ENCODE measurements around the gene HSP90B1. TPM values are rescaled to one million over a fixed set of nuclear protein-coding genes. Genes with fewer than 3 reads are reported as not detected.
A peak's percentile ranks its signal among the peaks of the same experiment; 100 is the strongest.

HSP90B1 gene
- 492 and 493 TPM in 2 replicates for total RNA-seq (2013; cell fraction: nucleolus; rRNA removed)
- total RNA-seq (2014; rRNA removed) (298 and 306 TPM in 2 replicates), total RNA-seq (2014; rRNA removed; fragmentation: Illumina TruSeq; extraction: Trizol) (644 and 702 TPM in 2 replicates), total RNA-seq (2021) (511 and 557 TPM in 2 replicates), polyA plus RNA-seq (2011; rRNA removed) (443 and 639 TPM in 2 replicates), polyA plus RNA-seq (2014; fragmentation: Illumina TruSeq; extraction: Trizol) (715 and 780 TPM in 2 replicates), polyA plus RNA-seq (2014; fragmentation: Nextera tagmentation; extraction: Ambion mirVana) (100 to 1,000 TPM; 254 to 414 TPM), polyA plus RNA-seq (2014; rRNA removed) (495 and 564 TPM in 2 replicates), polyA plus RNA-seq (2016; fragmentation: Nextera tagmentation; extraction: Ambion mirVana) (100 to 1,000 TPM; 936 to 968 TPM), polyA minus RNA-seq (2011; rRNA and poly(A)+ RNA removed) (148 and 211 TPM in 2 replicates), Bru-seq, nascent RNA (percentile 99 among the genes with signal in this experiment), BruChase-seq, experiment 1, labeled RNA remaining after a 6-hour chase (percentile 100 among the genes with signal in this experiment), BruChase-seq, experiment 2, labeled RNA remaining after a 2-hour chase (percentile 99 among the genes with signal in this experiment)
- 428 TPM for polyA plus RNA-seq (2011; ENCODE audit: low read depth)
- polyA plus RNA-seq (2011; cell fraction: cytosol; rRNA removed), result 135 and 136 TPM in 2 replicates
- 477 and 595 TPM in 2 replicates for polyA plus RNA-seq (2011; cell fraction: nucleus; rRNA removed)
- 568 and 601 TPM in 2 replicates for polyA plus RNA-seq (2012)
- 90.8 and 99.4 TPM in 2 replicates for polyA minus RNA-seq (2011; cell fraction: cytosol; rRNA and poly(A)+ RNA removed)
- polyA minus RNA-seq (2011; cell fraction: nucleus; rRNA and poly(A)+ RNA removed), result 145 and 205 TPM in 2 replicates
- long read RNA-seq, experiment 1, transcript HSP90B1-201 (18 exons, 2,858 nt), result major isoform, 223 of 463 reads
- long read RNA-seq, experiment 1, partial matches to known transcripts, result 205 of 463 reads
- long read RNA-seq, experiment 1, other reads (novel, unspliced or antisense), result 35 of 463 reads
- long read RNA-seq, experiment 2, transcript HSP90B1-201 (18 exons, 2,858 nt), result major isoform, 454 of 2,002 reads
- long read RNA-seq, experiment 2, partial matches to known transcripts, result 1,419 of 2,002 reads
- long read RNA-seq, experiment 2, other reads (novel, unspliced or antisense), result 127 of 2,002 reads

DNA sequence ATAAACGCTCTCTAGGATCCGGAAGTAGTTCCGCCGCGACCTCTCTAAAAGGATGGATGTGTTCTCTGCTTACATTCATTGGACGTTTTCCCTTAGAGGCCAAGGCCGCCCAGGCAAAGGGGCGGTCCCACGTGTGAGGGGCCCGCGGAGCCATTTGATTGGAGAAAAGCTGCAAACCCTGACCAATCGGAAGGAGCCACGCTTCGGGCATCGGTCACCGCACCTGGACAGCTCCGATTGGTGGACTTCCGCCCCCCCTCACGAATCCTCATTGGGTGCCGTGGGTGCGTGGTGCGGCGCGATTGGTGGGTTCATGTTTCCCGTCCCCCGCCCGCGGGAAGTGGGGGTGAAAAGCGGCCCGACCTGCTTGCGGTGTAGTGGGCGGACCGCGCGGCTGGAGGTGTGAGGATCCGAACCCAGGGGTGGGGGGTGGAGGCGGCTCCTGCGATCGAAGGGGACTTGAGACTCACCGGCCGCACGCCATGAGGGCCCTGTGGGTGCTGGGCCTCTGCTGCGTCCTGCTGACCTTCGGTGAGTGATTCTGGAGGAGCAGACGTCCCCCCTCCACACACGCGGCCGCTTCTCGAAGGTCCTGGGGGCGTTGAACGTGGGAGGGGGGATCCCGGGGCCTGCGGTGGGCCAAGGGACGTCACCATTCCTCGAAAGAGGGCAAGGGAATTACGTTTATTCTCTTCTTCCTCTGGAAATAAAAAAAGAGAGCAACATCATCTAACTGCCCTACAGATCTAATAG lies at the start of gene HSP90B1:
Gene HSP90B1 (plus strand): TSS at position 377 of the 753 bp plus-strand sequence. CDS start 106 bp downstream, at position 483.
- Histone ChIP-seq H4K20me1 (ENCODE audit: control insufficient read depth, insufficient read depth) (peaks cover 3% of the 10 kb centered on the region; the same call in 1 of the 2 replicates), H3K9me3 (replicated peaks; ENCODE audit: control insufficient read depth, insufficient read depth, low read length) (no peaks in the 10 kb centered on the region), H2AFZ (ENCODE audit: control insufficient read depth, low read depth, low read length) (peak within 1 kb of the TSS; percentile 94), H3K4me1 (ENCODE audit: control insufficient read depth, insufficient read depth, low read length) (peaks cover 21% of the 10 kb centered on the region), H3K27me3 (replicated peaks in 1 of 2; ENCODE audit: control insufficient read depth in 2 of 2, insufficient read depth in 2 of 2, low read length in 1 of 2) (no peaks in the 10 kb centered on the region), H3K9ac (ENCODE audit: control insufficient read depth, insufficient read depth, low read length) (peak within 1 kb of the TSS; percentile 98), H3K27ac (ENCODE audit: control insufficient read depth, insufficient read depth) (peak within 1 kb of the TSS; percentile 99), H3K79me2 (ENCODE audit: control insufficient read depth, insufficient read depth, low read length) (peaks cover 71% of the 10 kb centered on the region), H3K4me3 (peak within 1 kb of the TSS; percentile 93), H3K36me3 (ENCODE audit: control insufficient read depth in 2 of 2, insufficient read depth in 2 of 2, low read length in 1 of 2) (peaks cover 2 to 28% of the 10 kb centered on the region in 2 experiments), H3K4me2 (ENCODE audit: control insufficient read depth, insufficient read depth) (peak within 1 kb of the TSS; percentile 88)
- FAIRE-seq (peak; percentile 83), ATAC-seq (peak; percentile 72), DNase-seq (ENCODE audit: low read depth, low spot score) (peak; percentile 99)
- in situ Hi-C loops (cut with MboI), result no loop called here
- ChIA-PET RAD21 (ENCODE audit: unreplicated experiment) (interaction anchor here (0.8 to 7.4 kb wide), 17 partner anchors 10 to 403 kb away, joined by 3 to 121 read pairs (median 5); partner anchors contain the start of genes HCFC2, NFYB and TDG), CTCF (interaction anchor here (0.6 to 1.6 kb wide), 7 partner anchors 10 to 428 kb away, joined by 3 to 6 read pairs (median 3); no protein-coding TSS in a partner anchor), POLR2A (interaction anchor here (0.6 to 7.1 kb wide), 17 partner anchors 10 to 527 kb away, joined by 3 to 73 read pairs (median 4); partner anchors contain the start of genes HCFC2, NFYB, NT5DC3 and TDG), SMC1A (ENCODE audit: uncharacterized antibody, unreplicated experiment) (interaction anchor here (0.9 to 9.4 kb wide), 6 partner anchors 26 to 178 kb away, joined by 3 to 125 read pairs (median 10); partner anchors contain the start of gene TDG)
- BruUV-seq (replicated peaks), result no TSS peak
- WGBS (ENCODE audit: insufficient coverage, insufficient replicate concordance, low lambda C conversion rate, missing lambda C conversion rate), result under 1% methylated on average over 50 of the region's 56 CpGs
- intact Hi-C loops (cut with micrococcal nuclease; ENCODE audit: unreplicated experiment), result loop anchor here (2.0 kb wide), 2 partner anchors 23 to 35 kb away; partner anchors contain the start of gene TDG
- TF ChIP-seq, protein P1, sequence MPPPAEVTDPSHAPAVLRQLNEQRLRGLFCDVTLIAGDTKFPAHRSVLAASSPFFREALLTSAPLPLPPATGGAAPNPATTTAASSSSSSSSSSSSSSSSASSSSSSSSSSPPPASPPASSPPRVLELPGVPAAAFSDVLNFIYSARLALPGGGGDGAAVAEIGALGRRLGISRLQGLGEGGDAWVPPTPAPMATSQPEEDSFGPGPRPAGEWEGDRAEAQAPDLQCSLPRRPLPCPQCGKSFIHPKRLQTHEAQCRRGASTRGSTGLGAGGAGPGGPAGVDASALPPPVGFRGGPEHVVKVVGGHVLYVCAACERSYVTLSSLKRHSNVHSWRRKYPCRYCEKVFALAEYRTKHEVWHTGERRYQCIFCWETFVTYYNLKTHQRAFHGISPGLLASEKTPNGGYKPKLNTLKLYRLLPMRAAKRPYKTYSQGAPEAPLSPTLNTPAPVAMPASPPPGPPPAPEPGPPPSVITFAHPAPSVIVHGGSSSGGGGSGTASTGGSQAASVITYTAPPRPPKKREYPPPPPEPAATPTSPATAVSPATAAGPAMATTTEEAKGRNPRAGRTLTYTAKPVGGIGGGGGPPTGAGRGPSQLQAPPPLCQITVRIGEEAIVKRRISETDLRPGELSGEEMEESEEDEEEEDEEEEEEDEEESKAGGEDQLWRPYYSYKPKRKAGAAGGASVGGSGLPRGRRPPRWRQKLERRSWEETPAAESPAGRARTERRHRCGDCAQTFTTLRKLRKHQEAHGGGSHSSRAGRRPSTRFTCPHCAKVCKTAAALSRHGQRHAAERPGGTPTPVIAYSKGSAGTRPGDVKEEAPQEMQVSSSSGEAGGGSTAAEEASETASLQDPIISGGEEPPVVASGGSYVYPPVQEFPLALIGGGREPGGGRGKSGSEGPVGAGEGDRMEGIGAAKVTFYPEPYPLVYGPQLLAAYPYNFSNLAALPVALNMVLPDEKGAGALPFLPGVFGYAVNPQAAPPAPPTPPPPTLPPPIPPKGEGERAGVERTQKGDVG (CRISPR knock-in tag; IDR thresholded peaks at IDR 0.05), result no peak
- TF ChIP-seq MXI1 (IDR thresholded peaks at IDR 0.05; ENCODE audit: low read depth, low read length), result peak; percentile 78
- peak; percentile 74 for TF ChIP-seq MTA2 (IDR thresholded peaks at IDR 0.05; ENCODE audit: low read depth)
- no peak; the same call in 1 of the 2 replicates for TF ChIP-seq NFIC (IDR thresholded peaks at IDR 0.05; ENCODE audit: low read depth, low read length)
- TF ChIP-seq, protein P2, sequence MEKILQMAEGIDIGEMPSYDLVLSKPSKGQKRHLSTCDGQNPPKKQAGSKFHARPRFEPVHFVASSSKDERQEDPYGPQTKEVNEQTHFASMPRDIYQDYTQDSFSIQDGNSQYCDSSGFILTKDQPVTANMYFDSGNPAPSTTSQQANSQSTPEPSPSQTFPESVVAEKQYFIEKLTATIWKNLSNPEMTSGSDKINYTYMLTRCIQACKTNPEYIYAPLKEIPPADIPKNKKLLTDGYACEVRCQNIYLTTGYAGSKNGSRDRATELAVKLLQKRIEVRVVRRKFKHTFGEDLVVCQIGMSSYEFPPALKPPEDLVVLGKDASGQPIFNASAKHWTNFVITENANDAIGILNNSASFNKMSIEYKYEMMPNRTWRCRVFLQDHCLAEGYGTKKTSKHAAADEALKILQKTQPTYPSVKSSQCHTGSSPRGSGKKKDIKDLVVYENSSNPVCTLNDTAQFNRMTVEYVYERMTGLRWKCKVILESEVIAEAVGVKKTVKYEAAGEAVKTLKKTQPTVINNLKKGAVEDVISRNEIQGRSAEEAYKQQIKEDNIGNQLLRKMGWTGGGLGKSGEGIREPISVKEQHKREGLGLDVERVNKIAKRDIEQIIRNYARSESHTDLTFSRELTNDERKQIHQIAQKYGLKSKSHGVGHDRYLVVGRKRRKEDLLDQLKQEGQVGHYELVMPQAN (conservative IDR thresholded peaks at IDR 0.05), result peak; percentile 70
- no peak for TF ChIP-seq SPI1 (IDR thresholded peaks at IDR 0.05; ENCODE audit: borderline replicate concordance, insufficient read depth, low read depth, low read length)
- no peak for TF ChIP-seq ZNF622 (IDR thresholded peaks at IDR 0.05)
- TF ChIP-seq MYC (IDR thresholded peaks at IDR 0.05; ENCODE audit: insufficient read depth, insufficient read length, insufficient replicate concordance, low read length, severe bottlenecking), result peak; percentile 75
